HepG2 (cell line): ENCODE results near the gene PRR29. TPM values are rescaled to one million over a fixed set of nuclear protein-coding genes. Genes with fewer than 3 reads are reported as not detected.

ENCODE experiments used
- CENPX ChIP-seq: sonication (generic); formaldehyde crosslinking; IDR thresholded peaks from 2 replicates; pipeline ENCODE4 v1.9.0; 2021; ENCODE audit warnings: mild to moderate bottlenecking, missing genetic modification reagents, moderate library complexity
- DRAP1 ChIP-seq: IDR thresholded peaks from 2 replicates; pipeline ENCODE4 v1.6.1; 2016; ENCODE audit warnings: missing genetic modification reagents, missing compliant biosample characterization
- FOXA1 ChIP-seq, 2 experiments: fragments of 450-650 bp in 1 of 2; sonication (generic) in 1 of 2; formaldehyde crosslinking in 1 of 2; IDR thresholded peaks; 2 replicates each; pipeline versions ENCODE4 v1.4.0 to v1.6.1; 2016 to 2020; ENCODE audit warnings: missing genetic modification reagents in 1 of 2
- HMG20B ChIP-seq: conservative IDR thresholded peaks from 2 replicates; pipeline ENCODE4 v1.6.1; 2016; ENCODE audit warnings: missing genetic modification reagents, missing compliant biosample characterization
- IKZF4 ChIP-seq: sonication (generic); formaldehyde crosslinking; IDR thresholded peaks from 2 replicates; pipeline ENCODE4 v1.5.1; 2020; ENCODE audit warnings: borderline replicate concordance, mild to moderate bottlenecking, low read depth, missing genetic modification reagents; ENCODE audit errors: not compliant biosample characterization
- NFE2L2 ChIP-seq: fragments of 150-350 bp; IDR thresholded peaks from 2 replicates; pipeline ENCODE4 v1.6.1; 2014; ENCODE audit warnings: low read length
- SUZ12 ChIP-seq: fragments of 150-350 bp; IDR thresholded peaks from 2 replicates; pipeline ENCODE4 v1.6.1; 2014; ENCODE audit warnings: low read depth, low read length
- TBP ChIP-seq: sonication (generic); formaldehyde crosslinking; IDR thresholded peaks from 2 replicates; pipeline ENCODE4 v1.5.0; 2020; ENCODE audit warnings: missing genetic modification reagents
- ZBTB14 ChIP-seq: sonication (generic); formaldehyde crosslinking; IDR thresholded peaks from 2 replicates; pipeline ENCODE4 v1.4.0; 2020; ENCODE audit warnings: missing genetic modification reagents
- ZFX ChIP-seq: sonication (generic); formaldehyde crosslinking; IDR thresholded peaks from 2 replicates; pipeline ENCODE4 v1.4.0; 2020; ENCODE audit warnings: mild to moderate bottlenecking, low read depth, missing genetic modification reagents, moderate library complexity
- ZNF276 ChIP-seq: sonication (generic); formaldehyde crosslinking; IDR thresholded peaks from 2 replicates; pipeline ENCODE4 v1.4.0; 2020; ENCODE audit warnings: mild to moderate bottlenecking, low read depth, missing genetic modification reagents
- ZNF317 ChIP-seq: sonication (generic); formaldehyde crosslinking; IDR thresholded peaks from 2 replicates; pipeline ENCODE4 v1.5.0; 2020; ENCODE audit warnings: mild to moderate bottlenecking, missing genetic modification reagents
- ZNF367 ChIP-seq: sonication (generic); formaldehyde crosslinking; IDR thresholded peaks from 2 replicates; pipeline ENCODE4 v1.4.0; 2020; ENCODE audit warnings: missing genetic modification reagents, borderline replicate concordance
- ZSCAN29 ChIP-seq: sonication (generic); formaldehyde crosslinking; conservative IDR thresholded peaks from 2 replicates; pipeline ENCODE4 v1.4.0; 2020; ENCODE audit warnings: mild to moderate bottlenecking, missing genetic modification reagents
- ZUFSP ChIP-seq: sonication (generic); formaldehyde crosslinking; IDR thresholded peaks from 2 replicates; pipeline ENCODE4 v1.9.0; 2021; ENCODE audit warnings: missing genetic modification reagents, mild to moderate bottlenecking, borderline replicate concordance
- polyA plus RNA-seq, 8 experiments: library from polyadenylated mRNA; depleted of rRNA in 3 of 8; stranded (reverse) in 7 of 8; unstranded in 1 of 8; fragments of >200 nt; fragmentation: Illumina TruSeq in 4 of 8; extraction: Trizol in 4 of 8; gene quantifications; 2 replicates each; pipeline versions ENCODE4 v1.2.1 to v1.2.3, GENCODE V29; 2011 to 2016; ENCODE audit warnings: low read depth in 4 of 8, missing spikeins in 1 of 8, mixed read lengths in 1 of 8; ENCODE audit not compliant: insufficient read depth in 1 of 8
- total RNA-seq, 5 experiments: library from RNA; depleted of rRNA; stranded (reverse); fragments of >200 nt; fragmentation: Illumina TruSeq; extraction: Trizol; gene quantifications; 2 replicates each; pipeline ENCODE4 v1.2.3, GENCODE V29; 2016; ENCODE audit warnings: low read depth in 1 of 5
- TF ChIP-seq, protein P1 (sequence below): sonication (generic); formaldehyde crosslinking; IDR thresholded peaks from 2 replicates; pipeline ENCODE4 v1.5.1; 2020; ENCODE audit warnings: missing genetic modification reagents, mild to moderate bottlenecking, borderline replicate concordance
- TF ChIP-seq, protein P2 (sequence below): sonication (generic); formaldehyde crosslinking; IDR thresholded peaks from 2 replicates; pipeline ENCODE4 v1.5.0; 2020; ENCODE audit warnings: missing genetic modification reagents, mild to moderate bottlenecking, borderline replicate concordance
- TF ChIP-seq, protein P3 (sequence below): IDR thresholded peaks from 2 replicates; pipeline ENCODE4 v1.6.1; 2016

The PRR29 gene
- total and polyA plus RNA-seq, 2 of the 13 experiments (the other 11 are each of a cell fraction or from before 2014, with no cell fraction given) = 0.07 to 0.20 TPM

GRCh38 chr17:64005734-64006167, 7.6 kb downstream of the PRR29 start (continued):
- TF ChIP-seq, protein P1, sequence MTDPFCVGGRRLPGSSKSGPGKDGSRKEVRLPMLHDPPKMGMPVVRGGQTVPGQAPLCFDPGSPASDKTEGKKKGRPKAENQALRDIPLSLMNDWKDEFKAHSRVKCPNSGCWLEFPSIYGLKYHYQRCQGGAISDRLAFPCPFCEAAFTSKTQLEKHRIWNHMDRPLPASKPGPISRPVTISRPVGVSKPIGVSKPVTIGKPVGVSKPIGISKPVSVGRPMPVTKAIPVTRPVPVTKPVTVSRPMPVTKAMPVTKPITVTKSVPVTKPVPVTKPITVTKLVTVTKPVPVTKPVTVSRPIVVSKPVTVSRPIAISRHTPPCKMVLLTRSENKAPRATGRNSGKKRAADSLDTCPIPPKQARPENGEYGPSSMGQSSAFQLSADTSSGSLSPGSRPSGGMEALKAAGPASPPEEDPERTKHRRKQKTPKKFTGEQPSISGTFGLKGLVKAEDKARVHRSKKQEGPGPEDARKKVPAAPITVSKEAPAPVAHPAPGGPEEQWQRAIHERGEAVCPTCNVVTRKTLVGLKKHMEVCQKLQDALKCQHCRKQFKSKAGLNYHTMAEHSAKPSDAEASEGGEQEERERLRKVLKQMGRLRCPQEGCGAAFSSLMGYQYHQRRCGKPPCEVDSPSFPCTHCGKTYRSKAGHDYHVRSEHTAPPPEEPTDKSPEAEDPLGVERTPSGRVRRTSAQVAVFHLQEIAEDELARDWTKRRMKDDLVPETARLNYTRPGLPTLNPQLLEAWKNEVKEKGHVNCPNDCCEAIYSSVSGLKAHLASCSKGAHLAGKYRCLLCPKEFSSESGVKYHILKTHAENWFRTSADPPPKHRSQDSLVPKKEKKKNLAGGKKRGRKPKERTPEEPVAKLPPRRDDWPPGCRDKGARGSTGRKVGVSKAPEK (CRISPR knock-in tag) = no peak
- TF ChIP-seq, protein P2, sequence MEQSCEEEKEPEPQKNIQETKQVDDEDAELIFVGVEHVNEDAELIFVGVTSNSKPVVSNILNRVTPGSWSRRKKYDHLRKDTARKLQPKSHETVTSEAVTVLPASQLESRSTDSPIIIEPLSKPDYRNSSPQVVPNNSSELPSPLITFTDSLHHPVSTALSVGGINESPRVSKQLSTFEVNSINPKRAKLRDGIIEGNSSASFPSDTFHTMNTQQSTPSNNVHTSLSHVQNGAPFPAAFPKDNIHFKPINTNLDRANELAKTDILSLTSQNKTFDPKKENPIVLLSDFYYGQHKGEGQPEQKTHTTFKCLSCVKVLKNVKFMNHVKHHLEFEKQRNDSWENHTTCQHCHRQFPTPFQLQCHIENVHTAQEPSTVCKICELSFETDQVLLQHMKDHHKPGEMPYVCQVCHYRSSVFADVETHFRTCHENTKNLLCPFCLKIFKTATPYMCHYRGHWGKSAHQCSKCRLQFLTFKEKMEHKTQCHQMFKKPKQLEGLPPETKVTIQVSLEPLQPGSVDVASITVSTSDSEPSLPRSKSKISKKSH (CRISPR knock-in tag) = no peak
- TF ChIP-seq ZSCAN29 (0 out of 2 replicates have a peak, but pooled peaks have one; percentile 0), ZNF317 (CRISPR knock-in tag) (no peak), TBP (CRISPR knock-in tag) (no peak), ZBTB14 (no peak), FOXA1 (IDR thresholded peaks at IDR 0.05) (no peak), FOXA1 (CRISPR knock-in tag; IDR thresholded peaks at IDR 0.05) (peak; percentile 47), ZUFSP (no peak), ZNF276 (CRISPR knock-in tag) (no peak), HMG20B (CRISPR knock-in tag) (0 out of 2 replicates have a peak, but pooled peaks have one; percentile 22), CENPX (CRISPR knock-in tag) (no peak), NFE2L2 (no peak), DRAP1 (CRISPR knock-in tag) (0 out of 2 replicates have a peak, but pooled peaks have one; percentile 31), IKZF4 (CRISPR knock-in tag) (no peak), ZFX (CRISPR knock-in tag) (no peak), SUZ12 (no peak), ZNF367 (CRISPR knock-in tag) (no peak)
- TF ChIP-seq, protein P3, sequence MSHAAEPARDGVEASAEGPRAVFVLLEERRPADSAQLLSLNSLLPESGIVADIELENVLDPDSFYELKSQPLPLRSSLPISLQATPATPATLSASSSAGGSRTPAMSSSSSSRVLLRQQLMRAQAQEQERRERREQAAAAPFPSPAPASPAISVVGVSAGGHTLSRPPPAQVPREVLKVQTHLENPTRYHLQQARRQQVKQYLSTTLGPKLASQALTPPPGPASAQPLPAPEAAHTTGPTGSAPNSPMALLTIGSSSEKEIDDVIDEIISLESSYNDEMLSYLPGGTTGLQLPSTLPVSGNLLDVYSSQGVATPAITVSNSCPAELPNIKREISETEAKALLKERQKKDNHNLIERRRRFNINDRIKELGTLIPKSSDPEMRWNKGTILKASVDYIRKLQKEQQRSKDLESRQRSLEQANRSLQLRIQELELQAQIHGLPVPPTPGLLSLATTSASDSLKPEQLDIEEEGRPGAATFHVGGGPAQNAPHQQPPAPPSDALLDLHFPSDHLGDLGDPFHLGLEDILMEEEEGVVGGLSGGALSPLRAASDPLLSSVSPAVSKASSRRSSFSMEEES (CRISPR knock-in tag) = no peak
